HUDEP-2 (cell line): Measurements from ENCODE around the gene SGMS1.
"Not testable (repeated sequence)": the region's sequence is repeated elsewhere in the genome, so short reads cannot be mapped to it uniquely, and the experiment has no call there.

Experiments used
- DNase-seq, 76 experiments: peaks; one replicate each; lab custom pipeline; 2025; ENCODE audit not compliant: unreplicated experiment in 76 of 76; lab: John Stamatoyannopoulos, UW

SGMS1 gene

DNA sequence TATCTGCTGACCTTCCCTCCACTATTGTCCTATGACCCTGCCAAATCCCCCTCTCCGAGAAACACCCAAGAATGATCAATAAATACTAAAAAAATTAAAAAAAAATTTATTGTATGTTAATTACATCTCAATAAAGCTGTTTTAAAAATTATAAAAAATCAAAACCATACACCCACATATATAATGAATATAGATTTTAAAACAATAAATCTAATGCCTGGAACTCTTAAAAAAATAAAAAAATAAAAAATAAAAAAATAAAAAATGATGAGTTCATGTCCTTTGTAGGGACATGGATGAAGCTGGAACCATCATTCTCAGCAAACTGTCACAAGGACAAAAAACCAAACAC is 267.3 kb downstream of the SGMS1 start:
- DNase-seq = not testable (repeated sequence)

DNA sequence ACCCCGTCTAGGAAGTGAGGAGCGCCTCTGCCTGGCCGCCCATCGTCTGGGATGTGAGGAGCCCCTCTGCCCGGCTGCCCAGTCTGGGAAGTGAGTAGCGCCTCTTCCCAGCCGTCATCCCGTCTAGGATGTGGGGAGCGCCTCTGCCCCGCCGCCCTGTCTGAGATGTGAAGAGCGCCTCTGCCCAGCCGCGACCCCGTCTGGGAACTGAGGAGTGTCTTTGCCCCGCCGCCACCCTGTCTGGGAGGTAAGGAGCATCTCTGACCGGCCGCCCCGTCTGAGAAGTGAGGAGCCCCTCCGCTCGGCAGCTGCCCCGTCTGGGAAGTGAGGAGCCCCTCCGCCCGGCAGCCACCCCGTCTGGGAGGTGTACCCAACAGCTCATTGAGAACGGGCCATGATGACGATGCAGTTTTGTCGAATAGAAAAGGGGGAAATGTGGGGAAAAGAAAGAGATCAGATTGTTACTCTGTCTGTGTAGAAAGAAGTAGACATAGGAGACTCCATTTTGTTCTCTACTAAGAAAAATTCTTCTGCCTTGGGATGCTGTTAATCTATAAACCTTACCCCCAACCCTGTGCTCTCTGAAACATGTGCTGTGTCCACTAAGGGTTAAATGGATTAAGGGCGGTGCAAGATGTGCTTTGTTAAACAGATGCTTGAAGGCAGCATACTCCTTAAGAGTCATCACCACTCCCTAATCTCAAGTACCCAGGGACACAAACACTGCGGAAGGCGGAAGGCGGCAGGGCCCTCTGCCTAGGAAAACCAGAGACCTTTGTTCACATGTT is 267.9 kb downstream of the SGMS1 start:
- not testable (repeated sequence) for DNase-seq

- no peak for DNase-seq
Measured at GRCh38 chr10:50351483-50352146, 272.1 kb downstream of the SGMS1 start.

DNA sequence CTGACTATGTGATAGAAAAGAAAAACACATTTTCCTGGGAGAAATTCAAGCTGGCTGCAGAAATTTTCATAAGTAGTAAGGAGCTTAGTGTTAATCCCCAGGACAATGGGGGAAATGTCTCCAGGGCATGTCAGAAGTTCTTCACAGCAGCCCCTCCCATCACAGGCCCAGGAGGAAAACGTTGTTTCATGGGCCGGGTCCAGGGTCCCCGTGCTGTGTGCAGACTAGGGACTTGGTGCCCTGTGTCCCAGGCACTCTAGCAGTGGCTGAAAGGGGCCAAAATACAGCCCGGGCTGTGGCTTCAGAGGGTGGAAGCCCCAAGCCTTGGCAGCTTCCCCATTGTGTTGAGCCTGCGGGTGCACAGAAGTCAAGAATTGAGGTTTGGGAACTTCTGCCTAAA is 273.4 kb downstream of the SGMS1 start:
- DNase-seq = no peak

GRCh38 chr10:50349554-50349953 is 274.2 kb downstream of the SGMS1 start:
- DNase-seq = no peak

DNA sequence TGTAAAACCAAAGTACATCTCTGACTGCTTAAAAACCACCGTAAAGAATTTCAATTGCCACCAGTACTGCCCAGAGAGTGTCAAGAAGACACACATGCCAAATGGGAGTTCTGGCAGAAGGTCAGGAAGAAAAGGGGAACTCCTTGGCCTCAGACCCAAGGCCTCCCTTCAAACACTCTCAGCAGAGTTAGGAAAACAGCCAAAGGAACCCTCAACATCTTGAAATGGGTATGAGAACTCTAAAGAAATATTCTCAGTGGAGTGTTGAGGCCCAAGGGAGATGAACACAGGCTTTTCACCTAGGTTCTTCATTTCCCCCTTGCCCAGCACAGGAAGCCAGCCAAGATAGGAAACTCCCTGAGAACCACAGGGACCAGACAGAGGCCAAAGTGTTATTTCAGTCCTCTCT is 276.4 kb downstream of the SGMS1 start:
- DNase-seq = no peak

DNA sequence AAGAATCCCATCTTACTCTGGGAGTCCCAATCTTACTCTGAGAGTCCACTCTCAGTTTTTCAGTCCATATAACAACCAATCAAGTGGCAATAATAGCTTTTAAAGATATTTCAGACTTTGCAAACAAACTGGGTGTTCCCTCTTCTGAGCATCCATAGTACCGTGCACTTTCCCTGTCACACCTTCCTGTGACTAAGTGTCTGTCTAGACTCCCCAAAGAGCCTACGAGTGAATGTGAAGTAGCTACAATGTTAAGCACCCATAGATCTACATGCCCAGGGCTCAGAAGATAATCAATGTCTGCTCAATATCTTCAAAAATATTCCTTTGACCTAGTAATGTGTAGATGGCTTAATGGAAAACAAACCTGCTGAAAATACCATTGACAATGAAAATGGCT is 276.8 kb downstream of the SGMS1 start:
- DNase-seq = no peak

GRCh38 chr10:50345545-50345944 is 278.2 kb downstream of the SGMS1 start:
- no peak for DNase-seq

GRCh38 chr10:50343702-50344331 is 279.9 kb downstream of the SGMS1 start:
- no peak for DNase-seq

DNA sequence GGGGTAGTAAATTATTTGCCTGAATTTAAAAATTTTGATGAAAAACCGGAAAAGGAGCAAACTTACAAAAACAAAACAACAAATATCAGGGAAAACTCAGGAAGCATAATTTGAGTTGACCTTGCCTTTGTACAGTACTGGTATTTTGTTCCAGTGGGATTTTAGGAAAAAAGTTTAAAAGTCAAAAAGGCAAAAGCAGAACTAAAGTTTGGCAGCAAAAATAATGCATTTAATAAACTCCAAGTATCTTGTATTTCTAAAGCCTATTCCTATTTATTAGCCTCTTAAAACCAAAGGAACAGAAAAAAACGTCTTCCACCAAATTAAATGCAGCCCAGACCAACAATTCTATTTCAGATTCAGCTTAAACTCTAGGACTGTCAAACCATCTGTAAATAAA is 281.8 kb downstream of the SGMS1 start:
- DNase-seq = no peak

DNA sequence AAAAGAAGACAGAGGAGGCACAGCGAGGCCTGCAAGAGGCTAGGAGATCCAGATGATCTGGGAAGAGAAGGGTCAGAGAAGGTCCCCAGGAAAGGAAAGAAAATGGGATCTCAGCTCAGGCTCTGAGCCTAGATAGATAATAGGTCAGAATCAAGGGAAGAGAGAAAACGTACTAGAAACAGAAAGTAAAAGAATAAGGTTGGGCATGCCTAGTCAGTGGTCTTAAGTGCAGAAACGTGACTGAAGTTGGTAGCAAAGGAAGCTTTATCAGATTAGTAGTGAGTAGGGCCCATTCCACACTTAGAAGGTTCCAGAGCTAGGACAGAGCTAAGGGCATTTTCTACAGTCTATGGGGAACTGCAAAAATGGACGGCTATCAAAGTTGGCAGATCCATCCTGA is 287.6 kb downstream of the SGMS1 start:
- DNase-seq = no peak

- DNase-seq = no peak
Measured at GRCh38 chr10:50335397-50335796, 288.4 kb downstream of the SGMS1 start.

DNA sequence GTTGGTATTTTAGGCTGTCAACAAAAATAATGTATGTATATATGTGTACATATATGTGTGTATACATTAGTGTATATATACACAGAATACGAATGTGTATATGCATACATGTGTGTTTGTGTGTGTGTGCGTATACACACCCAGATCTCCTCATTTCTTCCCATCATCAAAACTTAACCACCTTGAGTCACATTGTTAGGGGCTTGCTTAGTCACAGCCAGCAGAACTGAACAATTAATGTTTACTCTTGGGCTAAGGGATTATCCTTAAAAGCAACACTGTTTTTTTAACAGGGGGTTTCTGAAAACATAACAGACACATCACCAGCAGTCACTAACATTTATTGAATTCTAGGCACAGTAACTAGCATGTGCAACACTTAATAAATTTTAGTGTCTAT is 289.5 kb downstream of the SGMS1 start:
- DNase-seq = no peak

GRCh38 chr10:50333872-50334271 is 289.9 kb downstream of the SGMS1 start:
- no peak for DNase-seq

- DNase-seq = no peak
Measured at GRCh38 chr10:50332108-50332842, 291.5 kb downstream of the SGMS1 start.

DNA sequence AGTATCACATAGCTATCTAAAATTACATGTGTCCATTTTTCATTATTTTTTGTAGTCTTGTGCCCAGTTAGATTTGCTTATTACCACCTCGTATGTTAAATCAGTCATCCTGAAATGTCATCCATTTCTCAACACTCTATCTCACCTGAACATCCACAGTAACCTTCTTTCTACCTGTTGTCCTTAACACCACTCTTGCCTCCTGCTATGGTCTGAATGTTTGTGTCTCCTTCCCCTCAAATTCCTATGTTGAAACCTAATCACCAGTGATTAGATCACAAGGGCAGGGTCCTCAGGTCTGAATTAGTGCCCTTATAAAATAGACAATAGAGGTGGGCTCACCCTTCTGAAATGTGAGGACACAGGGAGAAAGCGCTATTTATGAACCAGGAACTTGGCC is 292.3 kb downstream of the SGMS1 start:
- DNase-seq = no peak

DNA sequence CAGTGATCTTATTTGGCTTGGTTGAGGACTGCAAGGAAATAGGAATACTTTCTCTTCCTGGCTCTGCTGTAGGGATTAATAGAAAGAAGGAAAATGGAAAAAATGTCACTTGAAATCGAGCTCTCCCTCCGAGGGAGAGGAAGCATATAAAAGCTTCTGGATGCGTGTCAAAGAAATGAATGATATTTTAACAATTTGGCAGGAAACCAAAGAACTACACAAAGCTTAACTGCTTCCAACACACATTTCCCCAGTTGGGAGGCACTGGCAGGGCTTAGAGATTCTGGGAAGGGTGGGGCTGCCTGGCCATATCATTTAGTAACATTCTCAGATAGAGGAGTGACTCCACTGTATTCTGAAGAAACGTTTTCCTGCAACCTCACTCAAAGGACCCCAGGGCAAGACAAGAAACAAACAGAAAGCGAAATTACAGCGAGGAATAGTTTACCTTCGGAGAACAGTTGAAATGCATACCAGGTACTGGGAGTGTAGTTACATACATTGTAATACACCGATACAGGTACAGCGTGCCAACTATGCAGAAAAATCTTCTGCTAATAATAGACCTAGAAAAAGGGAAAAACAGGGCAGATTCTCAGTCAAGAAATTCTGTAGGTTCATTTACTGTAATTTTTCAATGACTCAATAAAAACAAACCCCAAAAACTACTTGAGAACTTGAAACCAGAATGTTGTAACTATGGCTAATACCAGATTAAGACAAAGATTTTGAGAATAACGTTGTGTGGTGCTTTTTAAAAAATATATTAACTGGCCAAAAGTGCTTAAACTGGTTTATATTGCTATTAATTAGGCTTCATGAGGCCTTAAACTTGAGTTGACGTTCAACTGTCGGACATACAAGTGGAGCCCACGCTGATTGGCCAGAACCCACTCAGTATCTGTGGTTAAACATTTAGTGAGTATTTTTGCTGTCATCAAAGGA is 296.7 kb downstream of the SGMS1 start:
- peak in 73 of 76 experiments; percentile 49 to 98 (median 87) for DNase-seq

GRCh38 chr10:50326172-50326555 is 297.6 kb downstream of the SGMS1 start:
- DNase-seq = no peak

- DNase-seq = peak in 59 of 76 experiments; percentile 6 to 81 (median 46)
Measured at GRCh38 chr10:50325449-50326171, 298.1 kb downstream of the SGMS1 start.
